ENCODE measurements around the gene POU2AF2. TPM values are rescaled to one million over a fixed set of nuclear protein-coding genes. Genes with fewer than 3 reads are reported as not detected.

POU2AF2 gene
- total RNA-seq, 4 donors from 2014 or later = 0.36 to 0.86 (median 0.51) TPM; not detected in 1

GRCh38 chr11:111320728-111321568 lies 75.4 kb downstream of the POU2AF2 start:
- no peak overlapping the region for H3K27ac ChIP-seq
- H3K4me3 ChIP-seq = no peak overlapping the region
- no peaks in the 10 kb centered on the region for H3K36me3 ChIP-seq
- H3K27me3 ChIP-seq = no peaks in the 10 kb centered on the region
- H3K9me3 ChIP-seq = no peaks in the 10 kb centered on the region
- TF ChIP-seq CTCF (IDR thresholded peaks at IDR 0.05 in 4 of 5, conservative IDR thresholded peaks at IDR 0.05 in 1 of 5) (no peak), POLR2A (IDR thresholded peaks at IDR 0.05) (no peak)
- no peaks in the 10 kb centered on the region for H3K4me1 ChIP-seq
- ATAC-seq = no peak
- in situ Hi-C loops (cut with MboI; ENCODE audit: low sequenced_read_pairs in 4 of 4) = no loop called here
- DNase-seq = no peak
- intact Hi-C loops (cut with DNase I; ENCODE audit: low total_unique reads) = no loop called here

GRCh38 chr11:111322534-111322933 lies 77.0 kb downstream of the POU2AF2 start:
- no peak overlapping the region for H3K27ac ChIP-seq
- no peak overlapping the region for H3K4me3 ChIP-seq
- H3K36me3 ChIP-seq = no peaks in the 10 kb centered on the region
- ATAC-seq = no peak
- DNase-seq = no peak
- intact Hi-C loops (cut with DNase I; ENCODE audit: low total_unique reads) = no loop called here
- no peaks in the 10 kb centered on the region for H3K9me3 ChIP-seq
- peaks cover 0 to 3% of the 10 kb centered on the region in 2 donors for H3K4me1 ChIP-seq
- TF ChIP-seq CTCF (IDR thresholded peaks at IDR 0.05 in 4 of 5, conservative IDR thresholded peaks at IDR 0.05 in 1 of 5) = no peak
- TF ChIP-seq POLR2A (IDR thresholded peaks at IDR 0.05) = no peak
- no peaks in the 10 kb centered on the region for H3K27me3 ChIP-seq
- in situ Hi-C loops (cut with MboI; ENCODE audit: low sequenced_read_pairs in 4 of 4) = no loop called here

- H3K9me3 ChIP-seq = no peaks in the 10 kb centered on the region
- H3K27me3 ChIP-seq = no peaks in the 10 kb centered on the region
- intact Hi-C loops (cut with DNase I; ENCODE audit: low total_unique reads) (no loop called here), in situ Hi-C loops (cut with MboI; ENCODE audit: low sequenced_read_pairs in 4 of 4) (no loop called here)
- no peak overlapping the region for H3K4me3 ChIP-seq
- DNase-seq (no peak), ATAC-seq (peak in 1 of 2 donors; percentile 15)
- H3K36me3 ChIP-seq = no peaks in the 10 kb centered on the region
- TF ChIP-seq CTCF (IDR thresholded peaks at IDR 0.05 in 4 of 5, conservative IDR thresholded peaks at IDR 0.05 in 1 of 5) (no peak), POLR2A (IDR thresholded peaks at IDR 0.05) (no peak)
- H3K4me1 ChIP-seq = peaks cover 9% of the 10 kb centered on the region in 2 donors
- H3K27ac ChIP-seq = no peak overlapping the region
Observed at GRCh38 chr11:111324277-111324720, 78.8 kb downstream of the POU2AF2 start.

- ATAC-seq (no peak), DNase-seq (no peak)
- Histone ChIP-seq H3K4me3 (no peak overlapping the region), H3K36me3 (no peaks in the 10 kb centered on the region), H3K27me3 (no peaks in the 10 kb centered on the region), H3K27ac (no peak overlapping the region), H3K4me1 (peaks cover 12 to 15% of the 10 kb centered on the region in 2 donors), H3K9me3 (no peaks in the 10 kb centered on the region)
- in situ Hi-C loops (cut with MboI; ENCODE audit: low sequenced_read_pairs in 4 of 4) = no loop called here
- TF ChIP-seq POLR2A (IDR thresholded peaks at IDR 0.05) = no peak
- no peak for TF ChIP-seq CTCF (IDR thresholded peaks at IDR 0.05 in 4 of 5, conservative IDR thresholded peaks at IDR 0.05 in 1 of 5)
- intact Hi-C loops (cut with DNase I; ENCODE audit: low total_unique reads) = no loop called here
Observed at GRCh38 chr11:111325259-111325658, 79.7 kb downstream of the POU2AF2 start.

All from gastrocnemius medialis (tissue), 4 donors.